HG03521 (cell line): Measurements from ENCODE around the gene DOK7.

Experiments used
- ATAC-seq: cut with Tn5 transposase; IDR thresholded peaks from one replicate; pipeline ENCODE4 v1.9.1; 2021; ENCODE audit warnings: mild to moderate bottlenecking, moderate library complexity; ENCODE audit not compliant: unreplicated experiment

Gene DOK7

GRCh38 chr4:3427706-3428446 is 35.2 kb upstream of the DOK7 start:
- ATAC-seq = no peak

- ATAC-seq = no peak
Observed at GRCh38 chr4:3429651-3430050, 33.5 kb upstream of the DOK7 start.

- ATAC-seq = no peak
Observed at GRCh38 chr4:3430524-3430923, 32.6 kb upstream of the DOK7 start.

GRCh38 chr4:3431446-3431993 is 31.6 kb upstream of the DOK7 start:
- ATAC-seq = no peak

- ATAC-seq = no peak
Observed at GRCh38 chr4:3432381-3432790, 30.7 kb upstream of the DOK7 start.

- no peak for ATAC-seq
Observed at GRCh38 chr4:3433138-3433869, 29.8 kb upstream of the DOK7 start.

- ATAC-seq = no peak
Observed at GRCh38 chr4:3434881-3435685, 28.0 kb upstream of the DOK7 start.

- no peak for ATAC-seq
Observed at GRCh38 chr4:3435686-3435956, 27.5 kb upstream of the DOK7 start.

GRCh38 chr4:3436048-3436797 is 26.9 kb upstream of the DOK7 start:
- no peak for ATAC-seq

- ATAC-seq = no peak
Observed at GRCh38 chr4:3436798-3437581, 26.1 kb upstream of the DOK7 start.

- ATAC-seq = no peak
Observed at GRCh38 chr4:3437582-3437936, 25.5 kb upstream of the DOK7 start.

- ATAC-seq = no peak
Observed at GRCh38 chr4:3437998-3438846, 24.9 kb upstream of the DOK7 start.

GRCh38 chr4:3438847-3439180 is 24.3 kb upstream of the DOK7 start:
- ATAC-seq = no peak

- no peak for ATAC-seq
Observed at GRCh38 chr4:3439391-3439790, 23.7 kb upstream of the DOK7 start.

- ATAC-seq = no peak
Observed at GRCh38 chr4:3440011-3440410, 23.1 kb upstream of the DOK7 start.

GRCh38 chr4:3440979-3441500 is 22.1 kb upstream of the DOK7 start:
- ATAC-seq = no peak

GRCh38 chr4:3441501-3442459 is 21.3 kb upstream of the DOK7 start, which contains the start of gene HGFAC:
HGFAC (plus strand) TSS chr4:3441968; CDS start chr4:3442002, 34 bp downstream.
- no peak for ATAC-seq

- ATAC-seq = no peak
Observed at GRCh38 chr4:3442460-3442958, 20.6 kb upstream of the DOK7 start.
